SJSA1 (cell line): ENCODE data around the gene ARHGAP27. TPM values are rescaled to one million over a fixed set of nuclear protein-coding genes. Genes with fewer than 3 reads are reported as not detected.

Experiments used
- DNase-seq, 2 experiments: peaks; one replicate each; pipeline ENCODE4 v3.0.0-alpha.2; 2015 to 2020; ENCODE audit warnings: low spot score in 2 of 2, low read depth in 1 of 2
- H3K27ac ChIP-seq: fragments of 250-450 bp; sonication (Bioruptor Pico); 2 replicates; pipeline ENCODE4 v1.5.1; 2020; ENCODE audit warnings: mild to moderate bottlenecking, moderate library complexity
- H3K27me3 ChIP-seq: fragments of 250-450 bp; sonication (Bioruptor Pico); replicated peaks from 2 replicates; pipeline ENCODE4 v1.5.1; 2020; ENCODE audit warnings: mild to moderate bottlenecking, moderate library complexity
- H3K36me3 ChIP-seq: fragments of 250-450 bp; sonication (Bioruptor Pico); 2 replicates; pipeline ENCODE4 v1.5.1; 2020; ENCODE audit warnings: mild to moderate bottlenecking
- H3K4me1 ChIP-seq: fragments of 250-450 bp; sonication (Bioruptor Pico); replicated peaks from 2 replicates; pipeline ENCODE4 v1.6.1; 2021; ENCODE audit warnings: mild to moderate bottlenecking
- H3K4me3 ChIP-seq: fragments of 250-450 bp; sonication (Bioruptor Pico); 2 replicates; pipeline ENCODE4 v1.5.1; 2020; ENCODE audit warnings: mild to moderate bottlenecking
- H3K9me3 ChIP-seq: fragments of 250-450 bp; sonication (Bioruptor Pico); replicated peaks from 2 replicates; pipeline ENCODE4 v1.5.1; 2020; ENCODE audit warnings: mild to moderate bottlenecking
- total RNA-seq: library from RNA; depleted of rRNA; stranded (reverse); fragments of >200 nt; shearing (Covaris generic); gene quantifications from 2 replicates; pipeline ENCODE4 v1.2.3, GENCODE V29; 2014

ARHGAP27 gene
- total RNA-seq, 1 experiment from 2014 or later: 0.53 TPM

GRCh38 chr17:45411348-45412105, 21.1 kb downstream of the ARHGAP27 start:
- no peaks in the 10 kb centered on the region for H3K4me1 ChIP-seq
- no peaks in the 10 kb centered on the region for H3K36me3 ChIP-seq
- H3K9me3 ChIP-seq: no peaks in the 10 kb centered on the region
- no peak overlapping the region for H3K4me3 ChIP-seq
- no peak overlapping the region for H3K27ac ChIP-seq
- no peaks in the 10 kb centered on the region for H3K27me3 ChIP-seq
- DNase-seq: no peak

- Histone ChIP-seq H3K36me3 (no peaks in the 10 kb centered on the region), H3K9me3 (no peaks in the 10 kb centered on the region), H3K27ac (no peak overlapping the region), H3K27me3 (no peaks in the 10 kb centered on the region; the same call in 1 of the 2 replicates), H3K4me3 (no peak overlapping the region), H3K4me1 (no peaks in the 10 kb centered on the region)
- DNase-seq: no peak
Measured at GRCh38 chr17:45410144-45411091, 22.3 kb downstream of the ARHGAP27 start.

GRCh38 chr17:45409659-45410076, 23.0 kb downstream of the ARHGAP27 start:
- no peak overlapping the region for H3K27ac ChIP-seq
- no peaks in the 10 kb centered on the region for H3K4me1 ChIP-seq
- H3K9me3 ChIP-seq: no peaks in the 10 kb centered on the region
- H3K4me3 ChIP-seq: no peak overlapping the region
- H3K36me3 ChIP-seq: no peaks in the 10 kb centered on the region
- no peak for DNase-seq
- no peaks in the 10 kb centered on the region; the same call in 1 of the 2 replicates for H3K27me3 ChIP-seq

GRCh38 chr17:45408611-45409421, 23.9 kb downstream of the ARHGAP27 start:
- Histone ChIP-seq H3K4me1 (no peaks in the 10 kb centered on the region), H3K36me3 (no peaks in the 10 kb centered on the region), H3K9me3 (no peaks in the 10 kb centered on the region), H3K4me3 (no peak overlapping the region), H3K27me3 (no peaks in the 10 kb centered on the region; the same call in 1 of the 2 replicates), H3K27ac (no peak overlapping the region)
- no peak for DNase-seq

GRCh38 chr17:45406107-45406506, 26.6 kb downstream of the ARHGAP27 start:
- Histone ChIP-seq H3K4me1 (no peaks in the 10 kb centered on the region), H3K9me3 (no peaks in the 10 kb centered on the region), H3K4me3 (no peak overlapping the region), H3K36me3 (no peaks in the 10 kb centered on the region), H3K27ac (no peak overlapping the region), H3K27me3 (peaks cover 10% of the 10 kb centered on the region)
- no peak for DNase-seq

GRCh38 chr17:45405250-45406086, 27.2 kb downstream of the ARHGAP27 start:
- Histone ChIP-seq H3K4me1 (no peaks in the 10 kb centered on the region), H3K4me3 (no peak overlapping the region), H3K9me3 (no peaks in the 10 kb centered on the region), H3K27ac (no peak overlapping the region), H3K36me3 (no peaks in the 10 kb centered on the region), H3K27me3 (peaks cover 10% of the 10 kb centered on the region)
- peak in 1 of 2 experiments; percentile 46 for DNase-seq

- Histone ChIP-seq H3K9me3 (no peaks in the 10 kb centered on the region), H3K4me1 (no peaks in the 10 kb centered on the region), H3K27ac (no peak overlapping the region), H3K4me3 (no peak overlapping the region), H3K36me3 (no peaks in the 10 kb centered on the region), H3K27me3 (peaks cover 16% of the 10 kb centered on the region)
- DNase-seq: peak in 1 of 2 experiments; percentile 50
Measured at GRCh38 chr17:45404870-45405249, 27.8 kb downstream of the ARHGAP27 start.

- Histone ChIP-seq H3K4me1 (no peaks in the 10 kb centered on the region), H3K27me3 (peaks cover 17% of the 10 kb centered on the region), H3K9me3 (no peaks in the 10 kb centered on the region), H3K4me3 (no peak overlapping the region), H3K36me3 (no peaks in the 10 kb centered on the region), H3K27ac (no peak overlapping the region)
- no peak for DNase-seq
Measured at GRCh38 chr17:45403906-45404490, 28.7 kb downstream of the ARHGAP27 start.

- H3K27ac ChIP-seq: no peak overlapping the region
- no peak for DNase-seq
- H3K36me3 ChIP-seq: no peaks in the 10 kb centered on the region
- H3K27me3 ChIP-seq: peaks cover 17% of the 10 kb centered on the region
- no peak overlapping the region for H3K4me3 ChIP-seq
- no peaks in the 10 kb centered on the region for H3K9me3 ChIP-seq
- H3K4me1 ChIP-seq: no peaks in the 10 kb centered on the region
Measured at GRCh38 chr17:45402916-45403315, 29.8 kb downstream of the ARHGAP27 start.

GRCh38 chr17:45398800-45399199, 33.9 kb downstream of the ARHGAP27 start:
- H3K4me1 ChIP-seq: peaks cover 9% of the 10 kb centered on the region
- peaks cover 17% of the 10 kb centered on the region; the same call in 1 of the 2 replicates for H3K27me3 ChIP-seq
- no peaks in the 10 kb centered on the region for H3K9me3 ChIP-seq
- no peak overlapping the region for H3K27ac ChIP-seq
- DNase-seq: no peak
- no peaks in the 10 kb centered on the region for H3K36me3 ChIP-seq
- no peak overlapping the region for H3K4me3 ChIP-seq

- no peak overlapping the region for H3K27ac ChIP-seq
- H3K27me3 ChIP-seq: peaks cover 17% of the 10 kb centered on the region; the same call in 1 of the 2 replicates
- no peak overlapping the region for H3K4me3 ChIP-seq
- no peaks in the 10 kb centered on the region for H3K36me3 ChIP-seq
- H3K4me1 ChIP-seq: peaks cover 9% of the 10 kb centered on the region
- H3K9me3 ChIP-seq: no peaks in the 10 kb centered on the region
- DNase-seq: no peak
Measured at GRCh38 chr17:45397796-45398195, 34.9 kb downstream of the ARHGAP27 start.

- Histone ChIP-seq H3K27ac (no peak overlapping the region), H3K27me3 (peaks cover 13% of the 10 kb centered on the region; the same call in 1 of the 2 replicates), H3K4me1 (peaks cover 9% of the 10 kb centered on the region), H3K36me3 (no peaks in the 10 kb centered on the region), H3K4me3 (no peak overlapping the region), H3K9me3 (no peaks in the 10 kb centered on the region)
- DNase-seq: no peak
Measured at GRCh38 chr17:45396496-45397205, 36.0 kb downstream of the ARHGAP27 start.
